Measurements from ENCODE around the gene STARD3.
"Not testable (repeated sequence)": the region's sequence is repeated elsewhere in the genome, so short reads cannot be mapped to it uniquely, and the experiment has no call there.

STARD3 gene

DNA sequence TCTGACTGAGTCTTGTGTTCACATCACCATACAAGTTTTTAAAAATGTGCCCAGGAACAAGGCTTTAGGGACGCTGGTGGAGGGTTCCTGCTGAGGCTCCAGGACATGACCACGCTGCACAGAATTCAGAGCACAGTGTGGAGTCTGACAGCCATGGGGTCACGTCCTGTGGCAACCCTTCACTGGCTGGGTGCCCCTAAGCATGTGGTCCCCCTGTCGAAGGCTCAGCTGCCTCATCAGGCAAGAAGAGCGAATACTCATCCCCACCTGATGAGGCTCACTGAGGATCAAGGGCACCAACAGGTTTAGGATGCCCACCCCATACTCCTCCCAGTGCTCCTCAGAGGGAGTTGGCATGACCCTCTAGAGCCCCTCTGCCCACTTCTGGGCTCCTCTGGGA, 37.2 kb downstream of the STARD3 start:
- DNase-seq, result no peak

DNA sequence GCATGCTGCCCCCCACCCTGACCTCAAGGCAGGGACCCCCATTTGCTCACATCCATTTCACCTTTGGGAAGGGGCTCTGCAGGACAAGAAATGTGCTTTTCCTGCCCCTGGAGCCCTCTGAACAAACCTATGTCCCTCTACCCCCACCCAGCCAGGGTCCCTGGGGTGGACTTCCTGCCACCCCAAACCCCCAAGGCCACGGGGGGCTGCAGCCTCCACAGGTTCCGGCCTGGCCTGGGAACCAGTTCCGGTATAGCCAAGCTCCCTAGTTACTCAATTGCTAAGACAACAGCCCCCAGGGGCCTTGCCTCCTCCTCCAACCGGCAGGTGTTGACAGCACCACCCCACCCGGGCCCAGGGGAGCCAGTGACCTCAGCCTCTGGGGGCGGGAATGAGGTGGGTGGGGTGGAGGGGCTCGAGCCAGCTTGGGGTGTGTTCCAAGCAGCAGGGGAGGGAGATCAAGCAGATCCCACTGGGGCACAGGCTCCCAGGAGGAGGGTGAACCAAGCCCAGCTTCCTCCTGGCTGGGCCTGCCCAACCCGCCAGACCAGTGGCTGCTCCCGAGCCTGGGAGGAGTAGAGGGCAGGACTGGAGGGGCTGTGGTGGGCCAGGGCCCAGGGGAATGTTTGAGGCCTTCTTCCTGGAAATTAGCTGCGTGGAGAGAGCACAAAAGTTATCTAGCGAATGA, 37.9 kb downstream of the STARD3 start:
- DNase-seq, result no peak

DNA sequence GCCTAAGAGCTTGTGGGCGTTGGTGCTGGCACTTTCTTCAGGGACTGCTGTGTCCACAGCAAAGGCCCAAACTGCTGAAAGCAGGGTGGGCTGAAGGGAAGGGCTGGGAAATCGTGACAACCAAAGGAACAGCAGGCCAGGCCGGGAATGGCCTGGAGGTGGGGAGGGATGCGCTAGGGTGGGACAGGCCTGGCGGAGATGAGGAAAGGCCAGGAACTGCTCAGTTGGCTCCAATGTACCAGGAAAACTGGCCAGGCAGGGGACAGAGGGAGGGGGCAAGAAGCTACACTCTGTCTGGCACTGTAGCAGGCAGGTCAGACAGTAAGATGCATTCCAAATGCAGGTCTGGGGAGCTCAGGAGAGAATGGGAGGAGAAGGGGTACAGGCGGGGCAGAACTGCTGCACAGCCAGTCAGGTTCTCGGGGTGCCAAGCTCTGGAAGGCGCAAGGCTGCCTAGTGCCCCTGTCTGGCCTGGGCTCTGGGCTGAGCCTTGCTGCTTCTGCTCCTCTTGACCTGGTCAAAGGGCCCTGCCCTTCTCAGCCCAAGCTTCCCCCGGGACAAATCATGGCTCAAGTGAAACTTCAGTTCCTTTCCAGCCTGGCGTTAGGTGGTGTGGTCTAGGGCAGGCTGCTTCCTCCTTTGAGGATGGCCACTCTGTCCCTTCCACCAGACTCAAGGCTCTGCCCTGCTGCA, 38.6 kb downstream of the STARD3 start:
- DNase-seq, result no peak

DNA sequence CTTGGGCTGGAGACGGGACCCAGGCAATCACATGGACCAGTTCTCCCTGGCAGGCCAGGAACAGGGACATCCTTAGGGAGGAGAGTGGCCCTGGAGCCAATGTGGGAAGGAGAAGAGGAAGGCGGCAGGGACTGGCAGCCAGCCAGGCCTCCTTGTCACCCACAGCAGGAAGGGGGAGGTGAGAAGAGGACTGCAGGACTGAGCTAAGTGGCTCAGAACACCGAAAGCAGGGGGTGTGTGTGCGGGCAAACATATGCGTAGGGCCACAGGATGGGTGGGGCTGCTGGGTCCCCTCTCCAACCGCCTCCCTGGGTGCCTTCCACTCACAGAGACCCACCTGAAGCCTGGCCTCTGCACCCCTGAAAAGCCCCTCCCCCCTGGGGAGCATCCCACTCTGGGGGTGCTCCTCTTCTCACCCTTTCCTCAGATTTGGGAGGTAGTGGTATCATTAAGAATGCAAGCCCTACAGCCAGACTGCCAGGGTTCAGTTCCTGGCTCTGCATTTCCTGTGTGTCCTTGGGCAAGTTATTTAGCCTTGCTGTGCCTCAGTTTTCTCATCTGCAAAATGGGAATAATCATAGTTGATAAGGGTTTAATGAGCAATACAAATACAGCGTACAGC, 39.4 kb downstream of the STARD3 start:
- DNase-seq, result no peak

DNA sequence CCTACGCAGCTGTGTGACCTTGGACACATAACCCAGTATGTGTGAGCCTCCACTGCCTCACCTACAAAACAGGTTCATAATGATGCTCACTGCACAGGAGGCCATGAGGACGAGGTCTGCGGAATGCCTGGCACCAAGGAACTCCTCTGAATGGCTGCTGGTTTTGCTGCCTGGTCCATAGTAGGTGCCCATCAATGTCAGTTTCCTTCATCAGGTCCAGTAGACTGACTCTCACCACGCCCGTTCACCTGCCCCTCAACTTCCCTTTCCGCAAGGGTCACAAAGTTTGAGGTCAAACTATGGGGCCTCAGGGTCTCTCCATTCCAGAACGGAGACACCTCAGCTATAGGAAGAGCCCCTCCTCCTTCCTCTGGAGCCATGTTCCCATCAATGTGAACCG, 40.1 kb downstream of the STARD3 start:
- DNase-seq, result no peak

DNA sequence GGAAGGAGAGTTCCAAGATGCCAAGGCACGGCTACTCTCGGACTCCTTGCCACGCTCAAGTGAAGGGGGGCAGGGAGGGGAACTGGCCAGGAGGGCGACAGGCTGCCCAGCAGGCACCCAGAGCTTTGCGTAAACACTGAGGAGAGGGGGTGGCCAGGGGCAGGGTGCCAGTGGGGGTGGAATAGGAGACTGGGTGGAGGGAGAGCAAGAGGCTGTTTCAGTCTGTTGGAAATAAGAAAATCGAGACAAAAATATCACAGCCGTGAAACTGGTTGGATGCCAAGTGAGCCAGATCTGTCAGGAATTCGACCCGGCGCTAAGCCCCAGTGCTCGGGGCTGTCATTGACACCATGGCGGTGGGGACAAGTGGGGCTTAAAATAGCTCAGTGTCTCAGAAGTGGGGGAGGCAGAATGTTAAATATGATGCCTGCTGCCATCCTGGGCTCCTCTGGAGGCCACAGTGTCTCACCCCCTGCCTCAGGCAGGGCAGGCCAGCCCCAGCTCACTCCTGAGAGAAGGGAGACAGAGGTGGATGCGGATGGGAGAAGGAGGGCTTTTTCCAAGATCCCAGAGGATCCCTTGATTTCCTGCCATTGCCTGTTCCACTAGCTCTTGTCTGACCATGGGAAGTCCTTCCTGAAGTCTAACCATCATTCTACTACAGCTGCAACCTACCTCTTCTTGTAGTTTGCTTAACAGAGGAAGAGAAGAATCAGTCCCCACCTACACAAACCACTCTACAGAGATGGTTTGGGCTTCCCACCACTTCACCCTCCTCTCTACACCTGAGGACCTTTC, 40.8 kb downstream of the STARD3 start:
- DNase-seq, result no peak

DNA sequence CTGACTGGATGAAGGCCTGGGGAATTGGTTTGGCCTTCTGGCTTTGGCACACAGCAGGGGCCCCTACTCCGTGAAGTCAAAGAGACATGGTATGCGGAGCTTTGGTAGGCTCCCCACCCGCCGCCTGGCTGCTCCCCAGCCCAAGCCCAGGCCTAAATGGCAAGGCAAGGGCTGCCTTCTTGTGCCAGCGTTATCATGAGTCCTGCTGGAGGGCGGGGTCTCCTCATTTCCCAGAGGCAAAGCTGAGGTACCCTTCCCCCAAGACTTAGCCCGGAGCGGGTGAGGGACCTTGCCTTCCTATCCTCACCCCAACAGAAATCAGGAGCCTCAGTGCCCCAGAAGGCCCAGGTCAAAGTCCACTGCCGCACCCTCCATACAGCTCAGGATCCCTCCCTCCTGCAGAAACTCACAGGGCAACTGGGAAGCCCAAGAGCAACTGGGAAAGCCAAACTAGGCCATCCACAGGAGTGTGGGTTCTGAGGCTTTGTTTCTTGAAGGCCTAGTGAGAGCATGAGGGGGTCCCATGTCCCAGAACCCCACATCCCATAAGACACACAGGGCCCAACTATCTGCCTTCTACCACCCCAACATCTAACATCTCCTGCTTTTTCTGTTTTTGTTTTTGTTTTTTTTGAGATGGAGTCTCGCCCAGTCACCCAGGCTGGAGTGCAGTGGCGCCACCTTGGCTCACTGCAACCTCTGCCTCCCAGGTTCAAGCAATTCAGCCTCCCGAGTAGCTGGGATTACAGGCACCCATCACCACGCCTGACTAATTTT, 41.6 kb downstream of the STARD3 start:
- DNase-seq, result no peak

DNA sequence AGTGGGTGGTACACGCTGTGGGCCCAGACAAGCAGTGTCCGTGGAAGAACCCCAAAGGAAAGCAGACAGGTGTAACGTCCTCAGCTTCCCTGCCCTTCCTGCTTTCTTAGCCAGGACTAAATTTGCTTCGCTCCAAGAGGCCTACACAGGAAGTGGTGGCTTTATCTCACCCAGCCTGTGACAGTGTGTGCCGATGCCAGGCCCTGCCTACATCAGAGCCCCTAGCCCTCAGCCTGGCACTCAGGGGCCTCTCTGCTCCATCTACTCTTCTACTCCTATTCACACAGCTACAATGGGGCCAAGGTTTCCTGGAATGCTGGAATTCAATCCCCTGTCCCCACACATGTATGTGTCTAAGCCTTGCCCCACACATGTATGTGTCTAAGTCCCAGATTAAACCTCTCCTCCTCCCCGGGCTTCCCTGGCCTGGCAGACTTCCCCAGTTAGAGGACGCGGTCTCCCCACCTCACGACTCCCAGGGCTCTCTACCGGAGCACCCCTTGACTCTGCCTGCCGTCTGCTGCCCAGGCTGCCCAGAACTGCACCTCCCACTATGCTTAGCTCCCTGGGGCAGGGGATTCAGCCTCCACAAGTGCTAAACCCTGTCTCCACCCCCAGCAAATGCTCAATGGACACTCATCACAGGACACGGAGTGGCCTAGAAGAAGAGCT, 42.7 kb downstream of the STARD3 start:
- no peak for DNase-seq

DNA sequence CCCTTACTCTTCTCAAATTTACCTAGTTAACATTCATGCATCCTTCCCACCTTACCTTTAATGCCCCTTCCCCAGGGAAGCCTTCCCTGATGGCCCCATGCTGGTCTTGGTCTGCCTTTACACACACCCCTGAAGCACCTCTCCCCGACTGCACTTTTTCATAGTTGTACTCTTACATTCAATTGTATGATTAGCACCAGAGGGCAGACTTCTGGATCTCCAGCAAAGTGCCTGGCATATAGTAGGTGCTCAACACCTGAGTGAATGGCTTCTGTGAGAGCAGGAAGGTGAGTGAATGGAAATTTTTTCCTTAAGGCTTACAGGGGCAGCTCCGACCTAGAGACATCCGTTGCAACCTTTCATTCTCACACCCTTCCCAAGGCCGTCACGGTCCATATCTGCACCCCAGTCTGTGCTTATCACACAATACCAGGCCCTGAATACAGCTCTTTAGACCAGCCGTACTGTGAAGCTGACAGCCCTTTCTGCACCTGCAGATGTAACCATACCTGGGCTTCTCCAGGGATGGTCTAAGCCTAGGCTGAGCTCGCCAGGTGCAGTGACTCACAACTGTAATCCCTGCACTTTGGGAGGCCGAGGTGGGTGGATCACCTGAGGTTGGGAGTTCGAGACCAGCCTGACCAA, 46.5 kb downstream of the STARD3 start:
- no peak for DNase-seq

DNA sequence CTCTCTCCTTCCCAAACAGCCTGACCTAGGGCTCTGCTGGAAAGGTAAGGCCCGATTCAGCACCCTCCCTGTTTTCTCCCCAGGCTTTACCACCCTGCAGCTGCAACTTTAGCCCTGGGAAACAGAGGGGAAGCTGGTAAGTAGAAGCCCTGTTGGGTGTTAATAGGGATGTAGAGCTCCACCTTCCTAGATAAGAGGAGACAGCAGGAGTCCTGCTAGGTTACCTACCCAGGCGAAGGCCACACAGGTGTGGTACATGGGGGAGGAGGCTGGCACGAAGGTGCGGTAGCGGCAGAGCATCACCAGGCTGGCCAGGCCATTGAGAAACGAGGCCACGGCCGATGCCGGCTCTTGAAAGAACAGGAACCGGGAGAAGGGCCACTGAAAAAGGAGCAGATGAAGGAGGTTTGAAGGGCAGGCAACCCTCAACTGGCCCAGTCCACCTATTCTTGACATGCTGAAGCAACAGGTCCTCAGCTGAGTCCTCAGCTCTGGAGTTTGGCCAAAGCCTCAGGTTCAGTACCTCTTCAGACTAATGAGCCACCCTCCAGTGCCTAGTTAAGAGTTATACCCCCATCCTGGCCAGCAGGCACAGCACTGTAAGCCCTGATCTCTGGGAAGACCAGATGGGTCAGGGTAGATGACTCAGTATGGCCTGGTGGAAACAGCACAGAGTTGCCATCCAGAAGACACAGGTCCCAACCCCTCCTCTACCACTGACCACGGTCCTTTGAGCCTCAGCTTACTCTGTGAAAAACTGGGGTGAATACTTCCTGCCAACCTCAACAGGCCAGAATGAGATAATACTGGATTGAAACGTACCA, 47.6 kb downstream of the STARD3 start:
- DNase-seq, result no peak

DNA sequence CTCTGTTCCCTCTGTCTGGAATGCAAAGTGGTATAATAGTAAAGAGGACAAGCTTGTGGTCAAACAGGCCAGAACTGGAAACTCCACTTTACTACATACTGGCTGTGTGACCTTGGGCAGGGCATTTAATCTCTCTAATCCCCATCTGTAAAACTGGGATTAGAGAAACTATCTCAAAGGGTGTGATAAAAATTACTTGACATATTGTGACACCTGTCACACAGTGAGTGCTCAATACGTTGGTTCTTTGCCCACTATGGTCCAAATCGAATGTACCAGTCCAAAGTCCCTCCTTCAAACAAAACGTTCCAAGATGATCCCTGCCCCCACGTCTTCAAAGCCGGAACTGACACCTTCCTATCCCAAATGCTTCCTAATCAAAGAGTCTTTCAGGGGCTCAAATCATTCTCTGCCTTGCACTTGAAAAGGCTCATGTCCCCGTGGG, 50.2 kb downstream of the STARD3 start:
- DNase-seq, result no peak

DNA sequence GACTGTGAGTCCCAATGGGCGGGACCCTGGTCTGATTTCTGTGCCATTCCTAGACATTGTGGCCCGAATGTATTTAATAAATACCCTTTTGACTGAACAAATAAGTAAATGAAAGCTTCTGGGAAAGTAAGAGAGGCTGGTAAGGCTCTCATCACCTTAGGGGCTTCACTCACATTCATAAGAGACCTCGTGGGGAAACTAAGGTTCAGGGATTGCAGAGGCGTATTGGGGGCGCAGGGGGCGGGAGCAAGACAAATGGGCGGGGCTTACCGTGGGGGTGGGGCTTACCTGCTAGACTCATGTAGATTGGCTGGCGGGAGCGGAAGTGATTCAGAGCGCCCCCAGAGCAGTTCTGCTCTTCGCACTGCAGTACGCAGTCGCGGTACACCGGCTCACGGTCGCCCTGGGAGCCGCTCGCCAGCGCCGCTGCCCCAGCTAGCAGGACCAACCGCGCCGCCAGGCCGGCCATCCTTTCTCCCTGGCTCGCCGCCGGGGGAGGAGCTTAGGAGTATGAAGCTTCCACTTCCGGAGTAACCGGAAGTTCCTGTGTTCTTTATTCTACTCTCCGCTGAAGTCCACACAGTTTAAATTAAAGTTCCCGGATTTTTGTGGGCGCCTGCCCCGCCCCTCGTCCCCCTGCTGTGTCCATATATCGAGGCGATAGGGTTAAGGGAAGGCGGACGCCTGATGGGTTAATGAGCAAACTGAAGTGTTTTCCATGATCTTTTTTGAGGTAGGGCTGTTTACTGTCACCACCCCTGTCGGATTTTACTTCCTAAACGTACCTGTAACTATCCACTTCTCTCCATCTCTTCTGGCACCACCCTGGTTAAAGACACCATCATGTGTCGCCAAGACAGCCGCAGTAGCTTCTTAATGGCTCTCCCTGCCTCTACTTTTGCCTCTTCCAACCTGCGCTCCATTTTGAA, 50.9 kb downstream of the STARD3 start, which contains the start of gene PGAP3:
Gene PGAP3 (minus strand): TSS at position 512 of the 929 bp plus-strand sequence. CDS start 43 bp downstream, at position 469.
- DNase-seq, result peak; percentile 90

DNA sequence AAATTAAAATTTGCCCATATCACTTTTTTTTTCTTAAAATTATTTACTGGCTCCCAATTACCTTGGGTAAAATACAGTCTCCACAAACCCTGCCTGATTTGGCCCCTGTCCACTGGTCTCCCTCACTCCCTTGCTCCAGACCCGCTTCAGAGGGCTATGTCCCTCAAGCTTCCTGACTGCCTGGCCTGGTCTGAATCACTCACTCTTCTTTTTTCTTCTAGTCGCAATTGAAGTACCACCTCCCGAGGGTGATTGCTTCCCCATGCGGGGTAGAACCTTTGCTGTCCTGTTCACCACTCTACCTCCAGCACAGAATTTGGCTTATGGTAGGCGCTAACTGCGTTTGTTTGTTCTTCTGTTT, 51.5 kb downstream of the STARD3 start:
- no peak for DNase-seq

DNA sequence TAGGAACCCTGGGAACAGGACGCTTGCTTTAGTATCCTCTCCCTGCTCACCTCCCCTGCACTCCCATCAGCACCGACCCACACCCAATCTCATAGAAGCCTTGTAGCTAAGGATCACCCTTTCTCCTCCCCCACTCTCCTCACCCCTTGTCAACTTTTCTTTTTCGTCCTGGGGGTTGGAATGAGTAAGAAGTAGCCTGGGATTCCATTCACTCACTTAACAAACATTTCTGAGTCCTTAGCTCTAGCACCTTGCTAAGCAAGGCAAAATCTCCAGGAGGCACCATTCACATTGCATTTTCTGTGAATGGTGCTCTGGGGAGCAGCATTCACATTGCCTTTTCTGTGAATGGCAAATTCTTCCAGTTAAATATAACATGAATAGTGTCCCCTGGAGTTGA, 52.0 kb downstream of the STARD3 start:
- DNase-seq, result no peak

DNA sequence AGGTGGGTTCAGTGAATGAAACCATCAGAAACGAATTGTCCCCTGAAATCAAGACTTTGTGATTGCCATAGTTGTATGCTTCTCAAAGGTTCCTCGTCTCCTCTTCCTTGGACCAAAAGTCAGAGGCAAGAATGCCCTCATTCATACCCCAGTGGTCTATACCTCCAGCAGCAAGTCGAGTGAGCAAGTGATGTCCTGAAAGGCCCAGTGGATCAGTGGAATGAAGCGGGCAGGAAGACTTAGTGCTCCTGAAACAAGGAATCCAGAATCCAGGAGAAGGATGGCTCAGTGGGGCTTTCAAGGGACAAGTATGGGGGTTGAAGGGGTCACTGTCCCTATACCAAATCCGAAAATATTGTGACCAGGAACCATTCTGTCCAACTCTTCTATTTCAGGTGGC, 57.6 kb downstream of the STARD3 start:
- DNase-seq, result no peak

DNA sequence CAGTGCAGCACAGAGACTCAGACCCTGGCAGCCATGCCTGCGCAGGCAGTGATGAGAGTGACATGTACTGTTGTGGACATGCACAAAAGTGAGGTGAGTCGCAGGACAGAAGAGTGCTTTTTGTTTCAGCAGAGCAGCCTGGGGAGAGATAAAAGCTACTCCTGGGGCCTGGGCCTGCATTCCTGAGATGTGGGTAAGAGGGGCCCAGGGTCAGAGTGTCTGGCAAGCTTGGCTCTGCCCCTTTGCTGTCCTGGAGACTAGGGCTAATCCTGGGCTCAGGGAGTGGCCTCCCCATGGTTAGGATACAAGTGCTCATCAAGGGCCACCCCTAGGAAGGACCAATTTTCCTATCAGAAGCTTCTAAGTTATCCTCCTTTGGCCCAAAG, 58.1 kb downstream of the STARD3 start:
- no peak for DNase-seq

DNA sequence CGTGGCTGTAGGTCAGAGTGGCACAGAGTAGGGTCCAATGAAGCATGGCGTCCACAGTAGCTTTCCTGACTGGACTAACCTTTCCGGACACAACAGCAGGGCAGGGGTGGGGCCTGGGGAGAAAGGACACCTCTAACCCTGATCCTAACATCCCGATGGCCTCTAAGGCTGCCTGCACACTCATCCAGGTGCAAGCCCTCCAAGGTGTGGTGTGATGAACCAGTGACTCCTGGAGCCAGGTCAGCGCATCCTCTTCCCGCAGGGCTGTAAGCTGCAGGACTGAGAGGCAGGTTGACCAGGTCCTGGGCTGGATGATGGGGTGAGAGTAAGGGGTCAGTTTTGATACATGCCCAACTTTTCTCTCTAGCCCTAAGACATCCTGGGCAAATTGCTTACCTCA, 59.8 kb downstream of the STARD3 start:
- DNase-seq, result no peak

DNA sequence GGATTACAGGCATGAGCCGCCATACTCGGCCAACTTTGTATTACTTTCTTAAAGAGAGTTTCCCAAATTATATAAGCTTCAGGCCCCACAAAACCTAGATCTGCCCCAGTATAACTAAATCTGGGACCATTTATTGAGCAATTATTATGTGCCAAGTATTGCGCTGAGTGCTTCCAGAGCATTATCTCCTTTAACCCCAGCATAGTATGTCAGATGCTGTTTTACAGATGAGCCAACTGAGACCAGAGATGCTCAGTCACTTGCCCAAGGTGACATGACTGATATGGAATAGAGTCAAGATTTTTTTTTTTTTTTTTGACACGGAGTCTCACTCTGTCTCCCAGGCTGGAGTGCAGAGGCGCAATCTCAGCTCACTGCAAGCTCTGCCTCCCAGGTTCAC, 61.0 kb downstream of the STARD3 start:
- no peak for DNase-seq

DNA sequence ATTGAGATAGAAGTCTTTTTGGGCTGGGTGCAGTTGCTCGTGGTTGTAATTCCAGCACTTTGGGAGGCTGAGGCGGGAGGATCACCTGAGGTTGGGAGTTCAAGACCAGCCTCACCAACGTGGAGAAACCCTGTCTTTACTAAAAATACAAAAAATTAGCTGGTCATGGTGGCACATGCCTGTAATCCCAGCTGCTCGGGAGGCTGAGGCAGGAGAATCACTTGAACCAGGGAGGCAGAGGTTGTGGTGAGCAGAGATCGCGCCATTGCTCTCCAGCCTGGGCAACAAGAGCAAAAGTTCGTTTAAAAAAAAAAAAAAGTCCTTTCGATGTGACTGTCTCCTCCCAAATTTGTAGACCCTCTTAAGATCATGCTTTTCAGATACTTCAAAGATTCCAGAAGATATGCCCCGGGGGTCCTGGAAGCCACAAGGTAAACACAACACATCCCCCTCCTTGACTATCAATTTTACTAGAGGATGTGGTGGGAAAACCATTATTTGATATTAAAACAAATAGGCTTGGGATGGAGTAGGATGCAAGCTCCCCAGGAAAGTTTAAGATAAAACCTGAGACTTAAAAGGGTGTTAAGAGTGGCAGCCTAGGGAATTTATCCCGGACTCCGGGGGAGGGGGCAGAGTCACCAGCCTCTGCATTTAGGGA, 62.3 kb downstream of the STARD3 start:
- not testable (repeated sequence) for DNase-seq
